ENCODE measurements around the gene YIPF7.

The YIPF7 gene

GRCh38 chr4:44651425-44651824 lies at the start of gene YIPF7:
YIPF7 (minus strand) TSS chr4:44651625; CDS start chr4:44650100, 1,525 bp downstream.
- no peak for TF ChIP-seq ZNF274 (IDR thresholded peaks at IDR 0.05; ENCODE audit: low read depth, low read length)
- H3K4me3 ChIP-seq (ENCODE audit: low read length) = no peak within 1 kb of the TSS

DNA sequence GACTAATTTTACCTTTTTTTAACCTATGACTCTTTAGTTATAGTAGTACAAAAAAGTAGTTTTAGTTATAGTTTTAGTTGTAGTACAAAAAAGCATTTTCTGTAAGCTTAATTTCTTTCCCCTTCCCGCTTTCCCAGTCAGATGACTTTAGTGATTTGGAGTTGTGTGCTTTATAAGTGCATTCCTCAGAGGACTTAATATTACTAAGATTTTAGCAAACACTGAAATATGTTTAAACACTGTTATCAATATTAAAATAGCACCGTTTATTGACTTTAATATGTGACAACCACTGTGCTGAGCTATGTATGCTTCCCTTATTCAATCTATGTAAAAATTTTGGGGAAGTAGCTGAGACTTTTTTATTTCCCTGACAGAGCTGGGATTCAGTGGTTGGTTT lies 49.6 kb upstream of the YIPF7 start:
- TF ChIP-seq ZNF274 (IDR thresholded peaks at IDR 0.05; ENCODE audit: low read depth, low read length) = no peak
- no peak overlapping the region for H3K4me3 ChIP-seq (ENCODE audit: low read length)

GRCh38 chr4:44700427-44700826 lies 49.0 kb upstream of the YIPF7 start:
- TF ChIP-seq ZNF274 (IDR thresholded peaks at IDR 0.05; ENCODE audit: low read depth, low read length) = no peak
- no peak overlapping the region for H3K4me3 ChIP-seq (ENCODE audit: low read length)

GRCh38 chr4:44684648-44685047 lies 33.2 kb upstream of the YIPF7 start:
- no peak for TF ChIP-seq ZNF274 (IDR thresholded peaks at IDR 0.05; ENCODE audit: low read depth, low read length)

GRCh38 chr4:44679060-44679459 lies 27.6 kb upstream of the YIPF7 start:
- TF ChIP-seq ZNF274 (IDR thresholded peaks at IDR 0.05; ENCODE audit: low read depth, low read length) = no peak

More at GRCh38 chr4:44684648-44685047, 33.2 kb upstream of the YIPF7 start:
- H3K4me3 ChIP-seq (ENCODE audit: low read length) = no peak overlapping the region

DNA sequence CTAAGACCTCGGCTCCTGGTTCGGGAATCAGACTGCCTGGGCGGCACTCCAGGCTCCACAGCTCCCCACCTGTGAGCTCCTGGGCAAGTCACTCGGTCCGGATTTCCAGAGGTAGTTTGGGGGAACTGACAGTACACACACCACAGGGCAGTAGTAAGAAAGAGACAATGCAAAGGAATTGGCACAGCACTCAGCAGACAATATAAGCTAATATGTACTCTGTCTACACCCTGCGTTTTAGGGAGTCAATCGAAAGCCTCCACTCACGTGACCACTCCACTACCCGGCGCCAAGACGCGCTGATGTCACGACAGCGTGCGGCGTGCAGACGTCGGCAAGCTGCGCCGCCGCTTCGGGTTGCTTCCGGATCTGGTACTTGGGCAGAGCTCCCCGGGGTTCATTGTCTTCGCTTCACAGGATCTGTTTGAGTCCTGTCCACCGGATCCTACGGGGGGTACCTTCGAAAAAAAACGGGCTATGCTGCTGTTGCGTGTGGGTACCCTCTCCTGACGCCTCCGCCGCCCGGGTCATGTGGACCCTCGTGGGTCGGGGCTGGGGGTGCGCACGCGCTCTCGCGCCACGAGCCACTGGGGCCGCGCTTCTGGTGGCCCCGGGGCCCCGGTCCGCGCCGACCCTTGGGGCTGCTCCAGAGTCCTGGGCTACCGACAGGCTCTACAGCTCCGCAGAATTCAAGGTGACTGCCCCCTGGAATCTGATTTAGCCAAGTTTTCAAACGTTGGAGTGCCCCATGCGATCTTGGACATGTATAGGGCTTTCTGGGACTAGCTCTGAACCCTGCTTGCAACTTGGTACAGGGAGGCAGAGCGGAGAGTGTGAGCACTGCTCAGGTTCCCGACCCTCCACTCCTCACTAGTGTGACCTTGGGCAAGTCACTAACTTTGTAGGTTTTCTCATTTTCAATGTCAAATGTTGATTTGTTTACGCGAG lies 26.9 kb upstream of the YIPF7 start, which contains the start of gene GUF1:
Gene GUF1, plus strand, starts transcription at position 327 of the 948 bp plus-strand sequence. Its CDS starts 203 bp downstream, at position 530.
- TF ChIP-seq ZNF274 (IDR thresholded peaks at IDR 0.05; ENCODE audit: low read depth, low read length) = no peak
- peak within 1 kb of the TSS; percentile 97 for H3K4me3 ChIP-seq (ENCODE audit: low read length)

More at GRCh38 chr4:44679060-44679459, 27.6 kb upstream of the YIPF7 start:
- H3K4me3 ChIP-seq (ENCODE audit: low read length) = peak overlapping the region; percentile 97

GRCh38 chr4:44675366-44675765 lies 23.9 kb upstream of the YIPF7 start:
- TF ChIP-seq ZNF274 (IDR thresholded peaks at IDR 0.05; ENCODE audit: low read depth, low read length) = no peak
- no peak overlapping the region for H3K4me3 ChIP-seq (ENCODE audit: low read length)

- no peak for TF ChIP-seq ZNF274 (IDR thresholded peaks at IDR 0.05; ENCODE audit: low read depth, low read length)
- no peak overlapping the region for H3K4me3 ChIP-seq (ENCODE audit: low read length)
These were observed 23.0 kb upstream of the YIPF7 start for GRCh38 chr4:44674471-44674870.

GRCh38 chr4:44671636-44672035 lies 20.2 kb upstream of the YIPF7 start:
- H3K4me3 ChIP-seq (ENCODE audit: low read length) = no peak overlapping the region
- no peak for TF ChIP-seq ZNF274 (IDR thresholded peaks at IDR 0.05; ENCODE audit: low read depth, low read length)

DNA sequence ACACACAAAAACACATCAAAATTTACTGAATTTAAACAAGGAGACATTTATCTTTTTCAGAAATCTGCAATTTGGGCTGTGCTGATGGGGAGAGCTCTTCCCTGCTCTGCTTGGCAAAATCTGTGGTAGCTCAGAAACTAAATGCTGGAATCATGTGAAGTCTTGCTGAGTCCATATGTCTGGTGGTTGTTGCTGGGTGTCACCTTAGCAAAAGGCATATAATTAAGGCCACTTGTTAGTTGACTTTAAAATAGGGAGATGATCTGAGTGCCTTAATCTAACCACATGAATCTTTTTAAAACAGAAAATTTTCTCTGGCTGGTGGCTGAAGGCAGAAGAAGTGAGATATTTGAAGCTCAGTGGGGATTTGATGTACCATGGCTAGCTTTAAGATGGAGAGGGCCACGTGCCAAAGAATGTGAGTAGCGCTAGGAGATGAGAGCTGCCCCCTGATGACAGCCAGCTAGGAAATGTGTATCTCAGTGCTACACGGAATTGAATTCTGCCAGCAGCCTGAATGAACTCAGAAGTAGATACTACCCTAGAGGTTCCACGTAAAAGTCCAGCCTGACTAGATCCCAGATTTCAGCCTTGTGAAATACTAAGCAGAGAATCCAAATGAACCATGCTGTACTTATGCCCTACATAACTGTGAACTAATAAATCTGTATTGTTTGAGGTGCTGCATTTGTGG lies 19.2 kb upstream of the YIPF7 start:
- no peak for TF ChIP-seq ZNF274 (IDR thresholded peaks at IDR 0.05; ENCODE audit: low read depth, low read length)
- H3K4me3 ChIP-seq (ENCODE audit: low read length) = no peak overlapping the region

GRCh38 chr4:44668526-44668925 lies 17.1 kb upstream of the YIPF7 start:
- TF ChIP-seq ZNF274 (IDR thresholded peaks at IDR 0.05; ENCODE audit: low read depth, low read length) = no peak
- H3K4me3 ChIP-seq (ENCODE audit: low read length) = no peak overlapping the region

- no peak for TF ChIP-seq ZNF274 (IDR thresholded peaks at IDR 0.05; ENCODE audit: low read depth, low read length)
- no peak overlapping the region for H3K4me3 ChIP-seq (ENCODE audit: low read length)
These were observed 12.3 kb upstream of the YIPF7 start for GRCh38 chr4:44663539-44664263.

- no peak overlapping the region for H3K4me3 ChIP-seq (ENCODE audit: low read length)
- no peak for TF ChIP-seq ZNF274 (IDR thresholded peaks at IDR 0.05; ENCODE audit: low read depth, low read length)
These were observed 11.2 kb upstream of the YIPF7 start for GRCh38 chr4:44662623-44663005.
